Mucosa of rectum (tissue), 2 donors: ENCODE results near the gene STRN4.
A peak's percentile ranks its signal among the peaks of the same experiment; 100 is the strongest.

Source experiments
- H3K27ac ChIP-seq, 2 donors: one replicate each; pipeline ENCODE4 v1.7.0; 2013; ENCODE audit warnings: inconsistent platforms in 2 of 2, low read depth in 2 of 2, low read length in 2 of 2
- H3K27me3 ChIP-seq, 2 donors: one replicate each; pipeline ENCODE4 v1.7.0; 2013; ENCODE audit warnings: low read length in 2 of 2; ENCODE audit not compliant: control insufficient read depth in 2 of 2, insufficient read depth in 2 of 2
- H3K36me3 ChIP-seq, 2 donors: one replicate each; pipeline ENCODE4 v1.7.0; 2013; ENCODE audit warnings: low read length in 2 of 2; ENCODE audit not compliant: control insufficient read depth in 2 of 2, insufficient read depth in 2 of 2
- H3K4me1 ChIP-seq, 2 donors: one replicate each; pipeline ENCODE4 v1.7.0; 2013; ENCODE audit warnings: low read length in 2 of 2, mild to moderate bottlenecking in 1 of 2; ENCODE audit not compliant: control insufficient read depth in 2 of 2, insufficient read depth in 2 of 2
- H3K4me3 ChIP-seq, 2 donors: one replicate each; pipeline ENCODE4 v1.7.0; 2013; ENCODE audit warnings: low read length in 2 of 2
- H3K9ac ChIP-seq, 2 donors: one replicate each; pipeline ENCODE4 v1.7.0; 2013; ENCODE audit warnings: low read length in 2 of 2, low read depth in 1 of 2, mild to moderate bottlenecking in 1 of 2
- H3K9me3 ChIP-seq, 2 donors: one replicate each; pipeline ENCODE4 v1.7.0; 2013; ENCODE audit warnings: low read length in 2 of 2; ENCODE audit not compliant: control insufficient read depth in 2 of 2
- donor health status: healthy.
- donor health status: Normal muscosa, but diverticular disease.

Gene STRN4, protein sequence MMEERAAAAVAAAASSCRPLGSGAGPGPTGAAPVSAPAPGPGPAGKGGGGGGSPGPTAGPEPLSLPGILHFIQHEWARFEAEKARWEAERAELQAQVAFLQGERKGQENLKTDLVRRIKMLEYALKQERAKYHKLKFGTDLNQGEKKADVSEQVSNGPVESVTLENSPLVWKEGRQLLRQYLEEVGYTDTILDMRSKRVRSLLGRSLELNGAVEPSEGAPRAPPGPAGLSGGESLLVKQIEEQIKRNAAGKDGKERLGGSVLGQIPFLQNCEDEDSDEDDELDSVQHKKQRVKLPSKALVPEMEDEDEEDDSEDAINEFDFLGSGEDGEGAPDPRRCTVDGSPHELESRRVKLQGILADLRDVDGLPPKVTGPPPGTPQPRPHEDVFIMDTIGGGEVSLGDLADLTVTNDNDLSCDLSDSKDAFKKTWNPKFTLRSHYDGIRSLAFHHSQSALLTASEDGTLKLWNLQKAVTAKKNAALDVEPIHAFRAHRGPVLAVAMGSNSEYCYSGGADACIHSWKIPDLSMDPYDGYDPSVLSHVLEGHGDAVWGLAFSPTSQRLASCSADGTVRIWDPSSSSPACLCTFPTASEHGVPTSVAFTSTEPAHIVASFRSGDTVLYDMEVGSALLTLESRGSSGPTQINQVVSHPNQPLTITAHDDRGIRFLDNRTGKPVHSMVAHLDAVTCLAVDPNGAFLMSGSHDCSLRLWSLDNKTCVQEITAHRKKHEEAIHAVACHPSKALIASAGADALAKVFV

GRCh38 chr19:46746281-46747057 lies at the start of gene STRN4:
Gene STRN4, minus strand, starts transcription at chr19:46746450. Its CDS starts 20 bp downstream, at chr19:46746430.
- peaks cover 9 to 10% of the 10 kb centered on the region in 2 donors for H3K4me1 ChIP-seq
- no peaks in the 10 kb centered on the region for H3K36me3 ChIP-seq
- peak within 1 kb of the TSS; percentile 89 to 91 for H3K9ac ChIP-seq
- peak within 1 kb of the TSS; percentile 88 to 90 for H3K4me3 ChIP-seq
- H3K9me3 ChIP-seq: no peaks in the 10 kb centered on the region
- H3K27ac ChIP-seq: peak within 1 kb of the TSS; percentile 46 to 56
- no peaks in the 10 kb centered on the region for H3K27me3 ChIP-seq

- Histone ChIP-seq H3K27me3 (peaks cover 0 to 2% of the 10 kb centered on the region in 2 donors), H3K9me3 (no peaks in the 10 kb centered on the region), H3K4me1 (peaks cover 0 to 2% of the 10 kb centered on the region in 2 donors), H3K27ac (no peak overlapping the region), H3K36me3 (no peaks in the 10 kb centered on the region), H3K4me3 (no peak overlapping the region), H3K9ac (no peak overlapping the region)
Observed at GRCh38 chr19:46791944-46792343, 45.7 kb upstream of the STRN4 start.

GRCh38 chr19:46789371-46789770 lies 43.1 kb upstream of the STRN4 start:
- Histone ChIP-seq H3K9me3 (no peaks in the 10 kb centered on the region), H3K27me3 (no peaks in the 10 kb centered on the region), H3K4me1 (peaks cover 21 to 24% of the 10 kb centered on the region in 2 donors), H3K27ac (no peak overlapping the region), H3K9ac (no peak overlapping the region), H3K4me3 (no peak overlapping the region), H3K36me3 (peaks cover 0 to 7% of the 10 kb centered on the region in 2 donors)

GRCh38 chr19:46788968-46789338 lies 42.7 kb upstream of the STRN4 start:
- Histone ChIP-seq H3K27ac (peak overlapping the region in 1 of 2 donors; percentile 63), H3K9ac (no peak overlapping the region), H3K27me3 (no peaks in the 10 kb centered on the region), H3K9me3 (no peaks in the 10 kb centered on the region), H3K4me3 (peak overlapping the region in 1 of 2 donors; percentile 44), H3K36me3 (peaks cover 0 to 9% of the 10 kb centered on the region in 2 donors), H3K4me1 (peaks cover 26 to 29% of the 10 kb centered on the region in 2 donors)

GRCh38 chr19:46788262-46788967 lies 42.2 kb upstream of the STRN4 start, which contains the start of gene SLC1A5:
Gene SLC1A5, minus strand, starts transcription at chr19:46788594. Its CDS starts 629 bp downstream, at chr19:46787965.
- H3K9me3 ChIP-seq: no peaks in the 10 kb centered on the region
- H3K4me1 ChIP-seq: peaks cover 30 to 33% of the 10 kb centered on the region in 2 donors
- peak within 1 kb of the TSS; percentile 94 to 96 for H3K9ac ChIP-seq
- H3K4me3 ChIP-seq: peak within 1 kb of the TSS; percentile 90 to 91
- H3K36me3 ChIP-seq: peaks cover 3 to 15% of the 10 kb centered on the region in 2 donors
- no peaks in the 10 kb centered on the region for H3K27me3 ChIP-seq
- peak within 1 kb of the TSS; percentile 91 to 97 for H3K27ac ChIP-seq

DNA sequence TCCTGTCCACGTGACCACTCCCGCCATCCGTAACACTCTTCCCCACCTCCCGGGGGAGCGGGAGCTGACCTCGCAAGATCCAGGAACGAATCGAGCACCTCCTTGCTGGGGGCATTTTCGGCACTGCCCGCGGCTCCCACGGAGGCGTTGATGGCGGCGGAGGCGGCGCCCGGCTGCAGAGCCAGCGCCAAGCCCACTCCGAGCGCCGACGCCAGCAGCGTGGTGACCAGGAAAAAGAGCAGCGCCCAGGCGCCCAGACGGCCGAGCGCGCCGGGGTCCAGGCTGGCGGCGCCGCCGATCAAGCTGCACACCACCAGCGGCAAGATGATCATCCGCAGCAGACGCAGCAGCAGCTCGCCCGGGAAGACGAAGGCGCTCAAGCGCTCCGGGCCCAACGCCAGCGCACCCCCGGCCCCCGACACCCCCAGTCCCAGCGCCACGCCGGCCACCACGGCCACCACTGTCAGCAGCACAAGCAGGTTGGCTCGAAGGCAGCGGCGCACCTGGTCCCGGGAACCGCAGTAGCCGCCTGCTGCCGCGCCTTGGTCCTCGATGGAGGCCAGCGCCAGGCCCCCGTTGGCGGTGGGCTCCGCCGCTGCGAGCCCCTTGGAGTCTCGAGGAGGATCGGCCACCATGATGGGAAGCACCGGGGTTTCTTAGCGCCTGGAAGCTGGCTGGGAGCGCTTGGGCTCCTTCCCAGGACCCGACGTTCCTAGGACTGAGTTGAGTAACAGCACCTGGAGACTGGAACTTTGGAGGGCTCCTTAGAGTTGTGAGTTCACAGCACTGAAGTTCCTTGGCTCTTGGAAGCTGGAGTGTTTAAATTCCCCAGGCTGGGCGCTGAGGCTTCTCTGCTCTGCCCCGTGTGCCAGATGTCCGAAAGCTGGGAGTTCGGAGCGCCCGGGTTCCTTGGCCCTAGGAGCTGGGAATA lies 41.3 kb upstream of the STRN4 start:
- H3K4me3 ChIP-seq: peak overlapping the region; percentile 90 to 91
- H3K27ac ChIP-seq: peak overlapping the region; percentile 91 to 97
- H3K27me3 ChIP-seq: no peaks in the 10 kb centered on the region
- H3K36me3 ChIP-seq: peaks cover 6 to 21% of the 10 kb centered on the region in 2 donors
- peak overlapping the region; percentile 94 to 96 for H3K9ac ChIP-seq
- H3K9me3 ChIP-seq: no peaks in the 10 kb centered on the region
- peaks cover 30 to 36% of the 10 kb centered on the region in 2 donors for H3K4me1 ChIP-seq

DNA sequence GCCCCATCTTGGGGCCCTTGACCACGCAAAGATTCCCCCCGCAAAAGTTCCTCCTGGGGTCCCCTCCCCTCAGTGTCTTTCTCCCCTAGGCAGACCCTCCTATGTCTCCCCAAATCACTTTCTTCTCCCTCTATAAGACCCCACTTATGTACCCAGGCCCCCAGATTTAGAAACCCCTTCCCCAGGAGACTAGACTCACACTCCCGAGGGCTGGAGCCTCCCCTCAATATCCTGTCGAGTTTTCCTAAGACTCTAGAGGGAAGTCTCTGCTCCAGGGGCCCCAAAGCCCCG lies 40.7 kb upstream of the STRN4 start:
- peak overlapping the region; percentile 90 to 91 for H3K4me3 ChIP-seq
- H3K9ac ChIP-seq: peak overlapping the region; percentile 94 to 96
- H3K27ac ChIP-seq: peak overlapping the region; percentile 91 to 97
- H3K27me3 ChIP-seq: no peaks in the 10 kb centered on the region
- no peaks in the 10 kb centered on the region for H3K9me3 ChIP-seq
- H3K36me3 ChIP-seq: peaks cover 10 to 25% of the 10 kb centered on the region in 2 donors
- H3K4me1 ChIP-seq: peaks cover 30 to 36% of the 10 kb centered on the region in 2 donors

- peak overlapping the region; percentile 94 to 96 for H3K9ac ChIP-seq
Observed at GRCh38 chr19:46786236-46787039, 40.2 kb upstream of the STRN4 start.

More at GRCh38 chr19:46786236-46787039, 40.2 kb upstream of the STRN4 start:
- no peaks in the 10 kb centered on the region for H3K27me3 ChIP-seq
- peaks cover 15 to 29% of the 10 kb centered on the region in 2 donors for H3K36me3 ChIP-seq
- H3K9me3 ChIP-seq: no peaks in the 10 kb centered on the region
- peaks cover 30 to 36% of the 10 kb centered on the region in 2 donors for H3K4me1 ChIP-seq
- H3K4me3 ChIP-seq: peak overlapping the region; percentile 90 to 91
- H3K27ac ChIP-seq: peak overlapping the region; percentile 91 to 97
